ENCODE measurements around the gene PARD6A.

The PARD6A gene

DNA sequence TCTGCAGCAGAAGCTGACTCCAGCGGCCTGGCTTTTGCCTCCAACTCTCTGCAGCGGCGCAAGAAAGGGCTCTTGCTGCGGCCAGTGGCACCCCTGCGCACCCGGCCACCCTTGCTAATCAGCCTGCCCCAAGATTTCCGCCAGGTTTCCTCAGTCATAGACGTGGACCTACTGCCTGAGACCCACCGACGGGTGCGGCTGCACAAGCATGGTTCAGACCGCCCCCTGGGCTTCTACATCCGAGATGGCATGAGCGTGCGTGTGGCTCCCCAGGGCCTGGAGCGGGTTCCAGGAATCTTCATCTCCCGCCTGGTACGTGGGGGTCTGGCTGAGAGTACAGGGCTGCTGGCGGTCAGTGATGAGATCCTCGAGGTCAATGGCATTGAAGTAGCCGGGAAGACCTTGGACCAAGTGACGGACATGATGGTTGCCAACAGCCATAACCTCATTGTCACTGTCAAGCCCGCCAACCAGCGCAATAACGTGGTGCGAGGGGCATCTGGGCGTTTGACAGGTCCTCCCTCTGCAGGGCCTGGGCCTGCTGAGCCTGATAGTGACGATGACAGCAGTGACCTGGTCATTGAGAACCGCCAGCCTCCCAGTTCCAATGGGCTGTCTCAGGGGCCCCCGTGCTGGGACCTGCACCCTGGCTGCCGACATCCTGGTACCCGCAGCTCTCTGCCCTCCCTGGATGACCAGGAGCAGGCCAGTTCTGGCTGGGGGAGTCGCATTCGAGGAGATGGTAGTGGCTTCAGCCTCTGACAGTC lies 1.3 kb downstream of the PARD6A start:
- TF ChIP-seq, protein P1, sequence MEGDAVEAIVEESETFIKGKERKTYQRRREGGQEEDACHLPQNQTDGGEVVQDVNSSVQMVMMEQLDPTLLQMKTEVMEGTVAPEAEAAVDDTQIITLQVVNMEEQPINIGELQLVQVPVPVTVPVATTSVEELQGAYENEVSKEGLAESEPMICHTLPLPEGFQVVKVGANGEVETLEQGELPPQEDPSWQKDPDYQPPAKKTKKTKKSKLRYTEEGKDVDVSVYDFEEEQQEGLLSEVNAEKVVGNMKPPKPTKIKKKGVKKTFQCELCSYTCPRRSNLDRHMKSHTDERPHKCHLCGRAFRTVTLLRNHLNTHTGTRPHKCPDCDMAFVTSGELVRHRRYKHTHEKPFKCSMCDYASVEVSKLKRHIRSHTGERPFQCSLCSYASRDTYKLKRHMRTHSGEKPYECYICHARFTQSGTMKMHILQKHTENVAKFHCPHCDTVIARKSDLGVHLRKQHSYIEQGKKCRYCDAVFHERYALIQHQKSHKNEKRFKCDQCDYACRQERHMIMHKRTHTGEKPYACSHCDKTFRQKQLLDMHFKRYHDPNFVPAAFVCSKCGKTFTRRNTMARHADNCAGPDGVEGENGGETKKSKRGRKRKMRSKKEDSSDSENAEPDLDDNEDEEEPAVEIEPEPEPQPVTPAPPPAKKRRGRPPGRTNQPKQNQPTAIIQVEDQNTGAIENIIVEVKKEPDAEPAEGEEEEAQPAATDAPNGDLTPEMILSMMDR (IDR thresholded peaks at IDR 0.05; ENCODE audit: low read depth, low read length): no peak
- TF ChIP-seq EZH2phosphoT487 (IDR thresholded peaks at IDR 0.05; ENCODE audit: low read depth): no peak
- H4K20me1 ChIP-seq (ENCODE audit: insufficient read depth, low read length): no peaks in the 10 kb centered on the region
- no peaks in the 10 kb centered on the region for H3K9me3 ChIP-seq (ENCODE audit: insufficient read depth, low read length)
- H3K36me3 ChIP-seq (replicated peaks; ENCODE audit: low read depth, low read length): peaks cover 13% of the 10 kb centered on the region
- no peak overlapping the region for H3K27ac ChIP-seq (ENCODE audit: low read length)
- H3K4me2 ChIP-seq (ENCODE audit: low read length): no peak overlapping the region
- H3K27me3 ChIP-seq (ENCODE audit: low read depth, low read length): no peaks in the 10 kb centered on the region
- H3K4me3 ChIP-seq (ENCODE audit: low read length): no peak overlapping the region
- H3K79me2 ChIP-seq (ENCODE audit: low read length): peaks cover 19% of the 10 kb centered on the region
- H3K4me1 ChIP-seq (ENCODE audit: low read length): peaks cover 20% of the 10 kb centered on the region
- H2AFZ ChIP-seq (ENCODE audit: low read depth, low read length): no peak overlapping the region
- H3K9ac ChIP-seq (ENCODE audit: low read length): no peak overlapping the region

- H3K4me1 ChIP-seq (ENCODE audit: low read length): peaks cover 25% of the 10 kb centered on the region
- no peak overlapping the region for H2AFZ ChIP-seq (ENCODE audit: low read depth, low read length)
- H3K27ac ChIP-seq (ENCODE audit: low read length): no peak overlapping the region
- H4K20me1 ChIP-seq (ENCODE audit: insufficient read depth, low read length): no peaks in the 10 kb centered on the region
- no peak overlapping the region for H3K9ac ChIP-seq (ENCODE audit: low read length)
- peaks cover 19% of the 10 kb centered on the region for H3K79me2 ChIP-seq (ENCODE audit: low read length)
- H3K4me3 ChIP-seq (ENCODE audit: low read length): no peak overlapping the region
- H3K4me2 ChIP-seq (ENCODE audit: low read length): no peak overlapping the region
- H3K9me3 ChIP-seq (ENCODE audit: insufficient read depth, low read length): no peaks in the 10 kb centered on the region
- peaks cover 9% of the 10 kb centered on the region for H3K36me3 ChIP-seq (replicated peaks; ENCODE audit: low read depth, low read length)
- TF ChIP-seq EZH2phosphoT487 (IDR thresholded peaks at IDR 0.05; ENCODE audit: low read depth): no peak
- TF ChIP-seq, protein P1 (IDR thresholded peaks at IDR 0.05; ENCODE audit: low read depth, low read length): no peak
- no peaks in the 10 kb centered on the region for H3K27me3 ChIP-seq (ENCODE audit: low read depth, low read length)
Measured at GRCh38 chr16:67662653-67663010, 1.9 kb downstream of the PARD6A start.

DNA sequence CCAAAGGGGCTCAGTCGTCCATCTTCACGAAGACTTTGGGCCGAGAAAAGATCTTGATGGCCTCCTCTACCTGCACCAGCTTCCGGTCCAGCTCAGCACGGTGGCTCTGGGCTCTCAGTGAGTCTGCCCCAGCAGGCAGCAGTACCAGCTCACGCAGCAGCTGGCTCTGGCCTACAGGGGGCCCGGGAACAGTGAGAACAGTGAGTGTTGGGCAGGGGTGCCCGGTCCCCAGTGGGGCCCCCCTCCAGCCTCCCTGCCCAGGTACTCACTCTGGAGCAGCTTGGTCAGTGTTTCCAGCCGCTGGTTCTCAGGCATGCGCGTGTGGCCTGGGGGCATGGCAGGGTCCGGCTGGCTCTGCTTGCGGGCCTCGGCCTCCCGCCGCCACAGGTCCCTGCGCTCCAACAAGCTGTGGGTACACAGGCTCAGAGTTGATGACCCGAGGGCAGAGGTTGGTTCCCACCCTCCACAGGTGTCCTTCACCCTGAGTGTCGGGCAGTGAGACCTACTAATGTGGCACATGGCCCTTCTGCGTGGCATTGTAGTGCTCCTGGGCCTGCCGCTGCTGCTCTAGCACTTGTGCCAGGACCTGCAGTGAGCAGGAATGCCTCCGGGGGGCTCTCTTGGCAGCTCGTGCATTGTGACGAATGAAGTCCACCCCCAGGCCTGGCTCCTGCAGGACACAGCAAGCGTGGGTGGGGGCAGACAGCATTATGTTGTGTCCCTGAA lies 2.6 kb downstream of the PARD6A start:
- H3K27ac ChIP-seq (ENCODE audit: low read length): no peak overlapping the region
- peaks cover 32% of the 10 kb centered on the region for H3K4me1 ChIP-seq (ENCODE audit: low read length)
- TF ChIP-seq, protein P1 (IDR thresholded peaks at IDR 0.05; ENCODE audit: low read depth, low read length): peak; percentile 38
- TF ChIP-seq EZH2phosphoT487 (IDR thresholded peaks at IDR 0.05; ENCODE audit: low read depth): no peak
- no peak overlapping the region for H3K4me3 ChIP-seq (ENCODE audit: low read length)
- H3K79me2 ChIP-seq (ENCODE audit: low read length): peaks cover 17% of the 10 kb centered on the region
- no peak overlapping the region for H2AFZ ChIP-seq (ENCODE audit: low read depth, low read length)
- no peak overlapping the region for H3K9ac ChIP-seq (ENCODE audit: low read length)
- no peak overlapping the region for H3K4me2 ChIP-seq (ENCODE audit: low read length)
- H3K27me3 ChIP-seq (ENCODE audit: low read depth, low read length): no peaks in the 10 kb centered on the region
- H3K9me3 ChIP-seq (ENCODE audit: insufficient read depth, low read length): no peaks in the 10 kb centered on the region
- peaks cover 7% of the 10 kb centered on the region for H3K36me3 ChIP-seq (replicated peaks; ENCODE audit: low read depth, low read length)
- H4K20me1 ChIP-seq (ENCODE audit: insufficient read depth, low read length): no peaks in the 10 kb centered on the region

DNA sequence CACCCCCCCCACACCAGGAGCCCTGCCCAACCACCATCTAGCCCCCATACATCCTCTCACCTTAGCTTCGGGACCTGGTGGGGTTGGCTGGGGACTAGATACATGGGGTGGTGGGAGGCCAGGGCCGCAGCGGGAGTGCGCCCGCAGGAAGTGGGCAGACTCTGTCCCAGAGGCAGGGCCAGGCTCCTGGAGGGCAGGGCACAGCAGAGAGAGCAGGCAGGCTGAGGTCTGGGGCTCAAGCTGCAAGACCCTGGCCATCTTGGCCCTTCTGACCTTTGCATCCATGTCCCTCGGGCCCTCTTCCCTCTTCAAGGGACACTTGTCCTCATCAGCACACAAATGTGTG lies 3.1 kb downstream of the PARD6A start:
- H3K27ac ChIP-seq (ENCODE audit: low read length): no peak overlapping the region
- H3K9me3 ChIP-seq (ENCODE audit: insufficient read depth, low read length): no peaks in the 10 kb centered on the region
- no peak overlapping the region for H2AFZ ChIP-seq (ENCODE audit: low read depth, low read length)
- peaks cover 1% of the 10 kb centered on the region for H3K36me3 ChIP-seq (replicated peaks; ENCODE audit: low read depth, low read length)
- no peak overlapping the region for H3K4me3 ChIP-seq (ENCODE audit: low read length)
- TF ChIP-seq, protein P1 (IDR thresholded peaks at IDR 0.05; ENCODE audit: low read depth, low read length): no peak
- TF ChIP-seq EZH2phosphoT487 (IDR thresholded peaks at IDR 0.05; ENCODE audit: low read depth): no peak
- H4K20me1 ChIP-seq (ENCODE audit: insufficient read depth, low read length): no peaks in the 10 kb centered on the region
- H3K4me2 ChIP-seq (ENCODE audit: low read length): no peak overlapping the region
- H3K4me1 ChIP-seq (ENCODE audit: low read length): peaks cover 35% of the 10 kb centered on the region
- no peak overlapping the region for H3K9ac ChIP-seq (ENCODE audit: low read length)
- no peaks in the 10 kb centered on the region for H3K27me3 ChIP-seq (ENCODE audit: low read depth, low read length)
- peaks cover 12% of the 10 kb centered on the region for H3K79me2 ChIP-seq (ENCODE audit: low read length)
